GM18873 (cell line): Measurements from ENCODE around the gene CAVIN1.
"Not testable (repeated sequence)": the region's sequence is repeated elsewhere in the genome, so short reads cannot be mapped to it uniquely, and the experiment has no call there.

Source experiments
- ATAC-seq: cut with Tn5 transposase; IDR thresholded peaks from one replicate; pipeline ENCODE4 v1.9.1; 2021; ENCODE audit warnings: mild to moderate bottlenecking, moderate library complexity, moderate number of reproducible peaks; ENCODE audit not compliant: unreplicated experiment, low FRiP score

The CAVIN1 gene

GRCh38 chr17:42422958-42423712, at the start of gene CAVIN1:
Gene CAVIN1 (minus strand): TSS chr17:42423256. CDS start chr17:42423097, 159 bp downstream.
- no peak for ATAC-seq

- ATAC-seq, result no peak
Measured at GRCh38 chr17:42467889-42468288, 44.8 kb upstream of the CAVIN1 start.

GRCh38 chr17:42463976-42464400, 40.9 kb upstream of the CAVIN1 start:
- no peak for ATAC-seq

GRCh38 chr17:42460371-42460770, 37.3 kb upstream of the CAVIN1 start:
- ATAC-seq, result no peak

- ATAC-seq, result no peak
Measured at GRCh38 chr17:42459801-42460281, 36.8 kb upstream of the CAVIN1 start.

- ATAC-seq, result no peak
Measured at GRCh38 chr17:42459256-42459800, 36.3 kb upstream of the CAVIN1 start.

- ATAC-seq, result no peak
Measured at GRCh38 chr17:42458497-42459255, 35.6 kb upstream of the CAVIN1 start, which contains the start of gene ATP6V0A1. Gene ATP6V0A1 (plus strand): TSS chr17:42458878. CDS start chr17:42460895, 2,017 bp downstream.

GRCh38 chr17:42457107-42457792, 34.2 kb upstream of the CAVIN1 start:
- ATAC-seq, result no peak

- ATAC-seq, result no peak
Measured at GRCh38 chr17:42456223-42457106, 33.4 kb upstream of the CAVIN1 start.

- not testable (repeated sequence) for ATAC-seq
Measured at GRCh38 chr17:42454987-42455386, 31.9 kb upstream of the CAVIN1 start.

- ATAC-seq, result no peak
Measured at GRCh38 chr17:42453439-42453838, 30.4 kb upstream of the CAVIN1 start.

- not testable (repeated sequence) for ATAC-seq
Measured at GRCh38 chr17:42451270-42451669, 28.2 kb upstream of the CAVIN1 start.

GRCh38 chr17:42449838-42450237, 26.8 kb upstream of the CAVIN1 start:
- ATAC-seq, result not testable (repeated sequence)

- not testable (repeated sequence) for ATAC-seq
Measured at GRCh38 chr17:42449176-42449575, 26.1 kb upstream of the CAVIN1 start.

- ATAC-seq, result no peak
Measured at GRCh38 chr17:42442196-42442565, 19.1 kb upstream of the CAVIN1 start.

GRCh38 chr17:42441371-42442195, 18.5 kb upstream of the CAVIN1 start:
- no peak for ATAC-seq

GRCh38 chr17:42438600-42439567, 15.8 kb upstream of the CAVIN1 start:
- no peak for ATAC-seq

- no peak for ATAC-seq
Measured at GRCh38 chr17:42436391-42436790, 13.3 kb upstream of the CAVIN1 start.
